BJ (cell line): ENCODE measurements around the gene GP1BA. TPM values are rescaled to one million over a fixed set of nuclear protein-coding genes. Genes with fewer than 3 reads are reported as not detected.

ENCODE experiments used
- CTCF ChIA-PET: fragments of 350-600 bp; formaldehyde crosslinking; extraction: SDS; loops from one replicate; lab custom pipeline; 2021; ENCODE audit warnings: antibody characterized with exemption, inconsistent platforms; lab: Yijun Ruan, JAX
- POLR2A ChIA-PET: fragments of 300-600 bp; sonication (Branson Sonifier 250); formaldehyde crosslinking; extraction: SDS; loops from one replicate; lab custom pipeline; 2021; ENCODE audit warnings: antibody characterized with exemption; lab: Charles Lee
- DNase-seq: peaks from one replicate; pipeline ENCODE4 v3.0.0-alpha.2; 2011; ENCODE audit warnings: low read depth
- H3K27me3 ChIP-seq: 2 replicates; pipeline ENCODE4 v1.6.0; 2011; ENCODE audit warnings: low read length; ENCODE audit not compliant: control insufficient read depth, insufficient read depth
- H3K36me3 ChIP-seq: 2 replicates; pipeline ENCODE4 v1.5.1; 2011; ENCODE audit warnings: low read length; ENCODE audit not compliant: control insufficient read depth, insufficient read depth
- H3K4me3 ChIP-seq: 2 replicates; pipeline ENCODE4 v1.5.1; 2011; ENCODE audit warnings: low read depth, mild to moderate bottlenecking, control low read depth, low read length
- CTCF ChIP-seq: IDR thresholded peaks from 2 replicates; pipeline ENCODE4 v1.5.1; 2011; ENCODE audit warnings: low read depth, mild to moderate bottlenecking, control low read depth, inconsistent platforms, low read length, moderate library complexity; ENCODE audit not compliant: insufficient read depth
- polyA plus RNA-seq: library from polyadenylated mRNA; depleted of rRNA; stranded (reverse); fragments of >200 nt; gene quantifications from 2 replicates; pipeline ENCODE4 v1.2.3, GENCODE V29; 2011

The GP1BA gene
- polyA plus RNA-seq, 1 experiment: not detected

DNA sequence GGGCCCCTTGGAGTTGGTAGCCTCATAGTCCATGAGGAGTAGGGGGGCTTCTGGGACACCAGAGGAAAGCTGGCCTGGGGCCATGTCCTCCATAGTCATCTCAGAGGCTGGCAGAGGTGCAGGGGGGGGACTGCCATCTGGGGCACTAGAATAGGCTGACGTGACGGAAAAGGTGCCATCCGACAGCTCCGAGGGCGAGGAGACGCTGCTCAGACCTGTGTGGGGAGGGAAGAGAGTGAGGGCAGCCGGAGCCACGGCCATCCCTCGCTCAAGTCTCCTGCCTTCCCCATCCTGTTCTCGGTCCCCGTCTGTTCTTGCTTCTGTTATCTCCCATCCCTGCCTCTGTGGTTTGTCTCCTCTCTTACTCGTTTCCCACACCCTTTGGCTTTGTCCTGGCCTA is 40.2 kb downstream of the GP1BA start:
- ChIA-PET CTCF (interaction anchor here (4.6 kb wide), 1 partner anchor 8 kb away, joined by 40 read pairs; no protein-coding TSS in a partner anchor), POLR2A (no interaction called here)
- no peak for DNase-seq
- Histone ChIP-seq H3K36me3 (peaks cover 16% of the 10 kb centered on the region), H3K27me3 (no peaks in the 10 kb centered on the region), H3K4me3 (no peak overlapping the region)
- TF ChIP-seq CTCF: no peak

- no peak for TF ChIP-seq CTCF
- DNase-seq: no peak
- POLR2A ChIA-PET: no interaction called here
- Histone ChIP-seq H3K36me3 (peaks cover 21% of the 10 kb centered on the region), H3K27me3 (no peaks in the 10 kb centered on the region), H3K4me3 (no peak overlapping the region)
- CTCF ChIA-PET: interaction anchor here (1.0 to 4.6 kb wide), 2 partner anchors 8 to 13 kb away, joined by 4 to 40 read pairs; no protein-coding TSS in a partner anchor
These were observed 40.7 kb downstream of the GP1BA start for GRCh38 chr17:4972752-4973151.

DNA sequence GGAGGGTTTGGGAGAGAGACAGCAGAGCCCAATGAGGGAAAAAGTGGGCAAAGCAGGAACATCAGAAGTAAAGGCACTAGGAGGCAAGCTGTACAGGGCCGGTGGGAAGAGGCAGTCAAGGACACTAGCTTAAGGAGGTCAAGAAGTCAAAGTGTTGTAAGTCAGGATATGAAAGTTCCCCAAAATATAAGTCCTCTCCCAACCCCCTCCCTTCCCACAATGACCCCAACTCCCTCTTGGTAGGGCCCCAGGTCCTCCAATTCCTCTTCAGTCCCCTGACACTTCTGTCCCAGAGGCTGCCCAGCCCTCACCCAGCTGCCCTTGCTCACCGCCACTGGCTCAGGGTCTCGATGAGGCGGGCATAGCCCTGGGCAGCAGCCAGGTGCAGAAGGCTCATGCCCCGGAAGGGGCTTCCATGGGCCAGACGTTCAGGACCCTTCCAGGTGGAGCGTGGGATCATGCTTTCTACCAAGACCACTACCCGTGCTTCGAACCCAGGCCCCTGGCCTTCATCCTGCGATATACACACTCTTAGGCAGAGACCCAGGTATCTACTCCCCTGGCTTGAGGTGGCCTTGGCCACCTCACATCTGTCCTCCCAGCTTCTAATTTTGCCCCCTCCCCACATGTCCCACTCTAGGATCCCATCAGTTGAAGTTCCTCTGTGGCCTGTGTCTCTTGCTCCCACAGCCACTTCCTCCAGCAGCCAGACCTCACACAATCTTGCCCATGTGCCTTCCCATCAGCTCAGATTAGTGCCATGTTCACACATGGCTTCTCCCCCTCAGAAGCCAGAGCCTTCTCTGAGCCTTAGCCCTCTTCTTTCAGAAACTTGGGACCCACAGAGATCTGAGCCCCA is 41.4 kb downstream of the GP1BA start:
- H3K36me3 ChIP-seq: peaks cover 22% of the 10 kb centered on the region
- ChIA-PET POLR2A (no interaction called here), CTCF (interaction anchor here (1.0 to 1.2 kb wide), 2 partner anchors 13 to 33 kb away, joined by 3 to 4 read pairs; partner anchors contain the start of genes RNF167 and SLC25A11)
- H3K4me3 ChIP-seq: no peak overlapping the region
- H3K27me3 ChIP-seq: no peaks in the 10 kb centered on the region
- no peak for TF ChIP-seq CTCF
- DNase-seq: no peak

DNA sequence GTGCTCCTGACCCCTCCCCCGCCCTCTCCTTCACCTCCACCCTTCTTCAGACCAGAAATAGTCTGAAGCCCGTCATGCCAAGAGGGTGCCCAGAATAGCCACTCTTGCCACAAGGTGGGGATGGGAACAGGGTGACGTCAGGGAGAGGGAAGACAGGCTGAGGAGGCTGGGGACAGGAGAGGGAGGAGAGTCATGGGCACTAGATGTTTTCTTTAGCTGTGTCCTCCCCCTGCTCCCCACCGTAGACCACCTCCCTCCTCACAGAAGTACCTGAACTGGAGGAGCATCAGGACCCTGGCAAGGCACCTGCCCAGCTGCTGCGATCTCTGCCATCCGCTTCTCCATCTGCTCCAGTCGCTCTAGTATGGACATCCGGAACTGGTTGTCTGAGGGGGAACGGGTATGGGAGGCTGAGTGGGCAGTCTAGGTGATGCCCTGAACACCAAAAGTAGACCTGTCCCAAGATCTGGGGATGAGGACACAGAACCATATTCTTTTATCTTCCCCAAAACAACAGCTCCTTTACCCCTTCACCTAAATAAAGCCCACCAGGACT is 42.1 kb downstream of the GP1BA start:
- no peaks in the 10 kb centered on the region for H3K27me3 ChIP-seq
- DNase-seq: no peak
- TF ChIP-seq CTCF: no peak
- ChIA-PET CTCF (interaction anchor here (1.0 to 1.5 kb wide), 3 partner anchors 34 to 65 kb away, joined by 3 read pairs; partner anchors contain the start of genes RNF167 and SLC25A11), POLR2A (no interaction called here)
- peaks cover 26% of the 10 kb centered on the region for H3K36me3 ChIP-seq
- H3K4me3 ChIP-seq: no peak overlapping the region

GRCh38 chr17:4978726-4979125 is 46.6 kb downstream of the GP1BA start:
- ChIA-PET CTCF (interaction anchor here (0.8 kb wide), 1 partner anchor 8 kb away, joined by 3 read pairs; no protein-coding TSS in a partner anchor), POLR2A (no interaction called here)
- H3K27me3 ChIP-seq: no peaks in the 10 kb centered on the region
- peaks cover 22% of the 10 kb centered on the region for H3K36me3 ChIP-seq
- no peak overlapping the region for H3K4me3 ChIP-seq
- TF ChIP-seq CTCF: no peak
- DNase-seq: no peak
